GM12878 (cell line): ENCODE measurements around the gene PLAGL2. TPM values are rescaled to one million over a fixed set of nuclear protein-coding genes. Genes with fewer than 3 reads are reported as not detected.

ENCODE experiments used
- ASH2L ChIP-seq: fragments of 300-600, 200-600 bp; sonication (generic); IDR thresholded peaks from 2 replicates; pipeline ENCODE4 v1.6.1; 2017; ENCODE audit warnings: low read depth, mild to moderate bottlenecking, borderline replicate concordance
- CREM ChIP-seq: IDR thresholded peaks from 2 replicates; pipeline ENCODE4 v1.6.1; 2014; ENCODE audit warnings: antibody characterized with exemption, low read depth
- MTA2 ChIP-seq: fragments of 450-650 bp; IDR thresholded peaks from 2 replicates; pipeline ENCODE4 v1.6.1; 2016; ENCODE audit warnings: low read depth, mild to moderate bottlenecking, moderate library complexity
- NFYA ChIP-seq: IDR thresholded peaks from 2 replicates; pipeline ENCODE4 v1.6.1; 2011; ENCODE audit warnings: low read depth, mild to moderate bottlenecking, low read length, improper control_type of control experiment, borderline replicate concordance
- POU2F2 ChIP-seq: IDR thresholded peaks from 3 replicates; pipeline ENCODE4 v1.6.1; 2011; ENCODE audit warnings: low read depth, mild to moderate bottlenecking, low read length, borderline replicate concordance
- SUPT20H ChIP-seq: IDR thresholded peaks from 2 replicates; pipeline ENCODE4 v1.6.1; 2011; ENCODE audit warnings: low read depth, mild to moderate bottlenecking, low read length, moderate library complexity, borderline replicate concordance; ENCODE audit not compliant: control insufficient read depth
- YY1 ChIP-seq: IDR thresholded peaks from 2 replicates; pipeline ENCODE4 v1.6.1; 2011; ENCODE audit warnings: low read depth, mild to moderate bottlenecking, low read length
- polyA plus RNA-seq, 11 experiments: library from polyadenylated mRNA; depleted of rRNA in 4 of 11; unstranded in 6 of 11; stranded (reverse) in 5 of 11; fragments of >200 nt; fragmentation: Nextera tagmentation in 4 of 11; fragmentation: Illumina TruSeq in 1 of 11; extraction: Ambion mirVana in 4 of 11; extraction: Trizol in 1 of 11; gene quantifications; 1 replicate in 1 of 11; 2 replicates in 10 of 11; pipeline versions ENCODE4 v1.2.1 to v1.2.3, GENCODE V29; 2011 to 2016; ENCODE audit warnings: inconsistent platforms in 2 of 11, missing spikeins in 2 of 11, low read depth in 1 of 11
- total RNA-seq, 4 experiments: library from RNA; depleted of rRNA in 3 of 4; stranded (reverse); fragments of >200 nt in 3 of 4; fragmentation: Illumina TruSeq in 1 of 4; extraction: Trizol in 1 of 4; gene quantifications; 2 replicates each; pipeline versions ENCODE4 v1.2.1 to v1.2.3, GENCODE V29; 2013 to 2021
- TF ChIP-seq, protein P1 (sequence below): IDR thresholded peaks from 2 replicates; pipeline ENCODE4 v1.6.1; 2012; ENCODE audit warnings: improper control_type of control experiment, low read depth, low read length; ENCODE audit not compliant: insufficient replicate concordance

The PLAGL2 gene
- total and polyA plus RNA-seq, 10 of the 15 experiments (the other 5 are each of a cell fraction or from before 2014, with no cell fraction given) = 4.4 to 32.3 (median 13.3) TPM

DNA sequence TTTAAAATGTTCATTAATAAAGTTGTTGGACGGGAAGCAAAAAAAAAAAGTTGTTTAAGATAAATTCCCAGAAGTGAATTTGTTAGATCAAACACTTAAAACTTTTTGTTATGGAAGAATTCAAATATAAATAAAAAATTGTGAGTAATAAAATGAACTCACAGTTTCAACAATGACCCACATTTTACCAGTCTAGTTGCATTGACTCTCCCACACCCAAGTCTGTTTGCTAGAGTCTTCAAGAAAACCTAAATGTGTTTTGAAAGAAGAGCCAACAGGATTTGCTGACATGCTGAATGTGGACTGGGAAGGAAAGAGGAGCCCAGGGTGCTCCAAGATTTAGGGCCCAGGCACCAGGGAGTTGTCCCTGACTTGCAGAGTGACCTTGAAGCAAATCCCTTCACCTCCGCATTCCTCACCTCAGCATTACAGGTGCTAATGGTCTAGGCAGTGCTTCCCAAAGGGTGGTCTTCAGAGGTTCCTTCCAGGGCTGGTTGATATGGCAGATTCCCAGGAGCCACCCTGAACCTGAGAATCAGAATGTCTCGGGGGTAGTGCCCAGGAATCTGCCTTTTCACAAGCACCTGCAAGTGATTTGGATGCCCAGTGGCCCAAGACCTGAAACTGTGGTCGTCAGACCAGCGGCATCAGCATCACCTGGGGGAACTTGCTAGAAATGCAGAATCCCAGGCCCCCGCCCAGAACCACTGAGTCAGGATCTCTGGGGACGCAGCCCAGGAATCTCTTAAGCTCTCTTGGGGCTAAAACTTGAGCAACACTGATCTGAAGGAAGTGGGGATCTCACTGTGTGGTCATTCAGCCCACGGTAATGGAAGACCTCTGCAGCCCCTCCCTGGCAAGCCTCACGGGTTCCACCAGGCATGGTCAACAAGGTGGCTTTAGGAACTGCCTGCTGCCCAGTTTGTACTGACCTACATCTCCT lies 31.2 kb upstream of the PLAGL2 start (continued):
- TF ChIP-seq YY1 (no peak), SUPT20H (no peak), CREM (no peak), MTA2 (no peak), ASH2L (no peak), POU2F2 (no peak), NFYA (no peak)
- TF ChIP-seq, protein P1, sequence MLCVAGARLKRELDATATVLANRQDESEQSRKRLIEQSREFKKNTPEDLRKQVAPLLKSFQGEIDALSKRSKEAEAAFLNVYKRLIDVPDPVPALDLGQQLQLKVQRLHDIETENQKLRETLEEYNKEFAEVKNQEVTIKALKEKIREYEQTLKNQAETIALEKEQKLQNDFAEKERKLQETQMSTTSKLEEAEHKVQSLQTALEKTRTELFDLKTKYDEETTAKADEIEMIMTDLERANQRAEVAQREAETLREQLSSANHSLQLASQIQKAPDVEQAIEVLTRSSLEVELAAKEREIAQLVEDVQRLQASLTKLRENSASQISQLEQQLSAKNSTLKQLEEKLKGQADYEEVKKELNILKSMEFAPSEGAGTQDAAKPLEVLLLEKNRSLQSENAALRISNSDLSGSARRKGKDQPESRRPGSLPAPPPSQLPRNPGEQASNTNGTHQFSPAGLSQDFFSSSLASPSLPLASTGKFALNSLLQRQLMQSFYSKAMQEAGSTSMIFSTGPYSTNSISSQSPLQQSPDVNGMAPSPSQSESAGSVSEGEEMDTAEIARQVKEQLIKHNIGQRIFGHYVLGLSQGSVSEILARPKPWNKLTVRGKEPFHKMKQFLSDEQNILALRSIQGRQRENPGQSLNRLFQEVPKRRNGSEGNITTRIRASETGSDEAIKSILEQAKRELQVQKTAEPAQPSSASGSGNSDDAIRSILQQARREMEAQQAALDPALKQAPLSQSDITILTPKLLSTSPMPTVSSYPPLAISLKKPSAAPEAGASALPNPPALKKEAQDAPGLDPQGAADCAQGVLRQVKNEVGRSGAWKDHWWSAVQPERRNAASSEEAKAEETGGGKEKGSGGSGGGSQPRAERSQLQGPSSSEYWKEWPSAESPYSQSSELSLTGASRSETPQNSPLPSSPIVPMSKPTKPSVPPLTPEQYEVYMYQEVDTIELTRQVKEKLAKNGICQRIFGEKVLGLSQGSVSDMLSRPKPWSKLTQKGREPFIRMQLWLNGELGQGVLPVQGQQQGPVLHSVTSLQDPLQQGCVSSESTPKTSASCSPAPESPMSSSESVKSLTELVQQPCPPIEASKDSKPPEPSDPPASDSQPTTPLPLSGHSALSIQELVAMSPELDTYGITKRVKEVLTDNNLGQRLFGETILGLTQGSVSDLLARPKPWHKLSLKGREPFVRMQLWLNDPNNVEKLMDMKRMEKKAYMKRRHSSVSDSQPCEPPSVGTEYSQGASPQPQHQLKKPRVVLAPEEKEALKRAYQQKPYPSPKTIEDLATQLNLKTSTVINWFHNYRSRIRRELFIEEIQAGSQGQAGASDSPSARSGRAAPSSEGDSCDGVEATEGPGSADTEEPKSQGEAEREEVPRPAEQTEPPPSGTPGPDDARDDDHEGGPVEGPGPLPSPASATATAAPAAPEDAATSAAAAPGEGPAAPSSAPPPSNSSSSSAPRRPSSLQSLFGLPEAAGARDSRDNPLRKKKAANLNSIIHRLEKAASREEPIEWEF = no peak
